ENCODE data around the gene DEFB126. TPM values are rescaled to one million over a fixed set of nuclear protein-coding genes. Genes with fewer than 3 reads are reported as not detected.

The DEFB126 gene
- total and polyA plus RNA-seq, 2 of the 13 experiments (the other 11 are each of a cell fraction or from before 2014, with no cell fraction given), result not detected

DNA sequence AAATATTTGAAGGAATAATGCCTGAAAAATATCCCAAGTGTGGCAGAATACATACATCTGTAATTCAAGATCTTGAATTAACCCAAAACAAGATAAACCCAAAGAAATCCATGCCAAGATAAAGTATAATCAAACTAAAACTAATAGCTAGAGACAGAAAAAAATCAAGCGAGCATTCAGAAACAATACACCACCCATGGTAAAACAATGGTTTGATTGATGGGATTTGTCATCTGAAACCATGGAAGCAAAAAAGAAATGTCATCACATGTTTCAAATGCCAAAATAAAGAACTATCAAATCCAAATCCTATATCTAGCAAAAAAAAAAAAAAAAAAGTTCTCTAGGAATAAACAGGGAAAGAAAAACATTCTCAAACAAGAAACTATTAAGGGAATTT is 9.7 kb downstream of the DEFB126 start:
- Histone ChIP-seq H3K4me1 (ENCODE audit: insufficient read depth, low read length) (no peaks in the 10 kb centered on the region), H3K4me3 (replicated peaks in 1 of 3; ENCODE audit: insufficient read depth in 1 of 3, low read depth in 2 of 3, low read length in 3 of 3) (no peak overlapping the region), H3K4me2 (ENCODE audit: low read depth, low read length) (no peak overlapping the region), H3K79me2 (ENCODE audit: insufficient read depth, low read length) (no peaks in the 10 kb centered on the region), H3K27me3 (ENCODE audit: control insufficient read depth in 1 of 2, insufficient read depth in 2 of 2, low read length in 2 of 2) (peaks cover under 1 to 27% of the 10 kb centered on the region in 2 experiments; a peak in 4 of 5 replicates), H3K9ac (ENCODE audit: insufficient read depth, low read depth, low read length) (no peak overlapping the region), H2AFZ (ENCODE audit: low read length) (no peak overlapping the region), H3K9me3 (ENCODE audit: low read length) (no peaks in the 10 kb centered on the region), H3K36me3 (replicated peaks in 1 of 2; ENCODE audit: control insufficient read depth in 1 of 2, insufficient read depth in 2 of 2, low read length in 2 of 2) (no peaks in the 10 kb centered on the region), H3K27ac (ENCODE audit: extremely low read length, insufficient read depth, low read length) (no peak overlapping the region), H4K20me1 (ENCODE audit: insufficient read depth, low read length) (no peaks in the 10 kb centered on the region)
- ATAC-seq (no peak), FAIRE-seq (no peak), DNase-seq (ENCODE audit: low spot score) (no peak)
- in situ Hi-C loops (cut with HindIII; ENCODE audit: extremely low pct_ligation_motif_present, low pct_unique_long_range_greater_than_20kb) (no loop called here), intact Hi-C loops (cut with micrococcal nuclease; ENCODE audit: unreplicated experiment) (no loop called here)
- ChIA-PET CTCF (ENCODE audit: low intra/inter-chr PET ratio, low total read pairs) (no interaction called here), POLR2A (no interaction called here)
- no TSS peak for BruUV-seq (replicated peaks)
- TF ChIP-seq, protein P1, sequence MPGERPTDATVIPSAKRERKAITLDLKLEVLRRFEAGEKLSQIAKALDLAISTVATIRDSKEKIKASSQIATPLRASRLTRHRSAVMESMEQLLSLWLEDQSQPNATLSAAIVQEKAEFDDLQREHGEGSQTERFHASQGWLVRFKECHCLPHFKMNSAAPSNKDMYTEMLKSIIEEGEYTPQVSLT (CRISPR knock-in tag; IDR thresholded peaks at IDR 0.05; ENCODE audit: borderline replicate concordance, low read depth), result no peak
- TF ChIP-seq, protein P2, sequence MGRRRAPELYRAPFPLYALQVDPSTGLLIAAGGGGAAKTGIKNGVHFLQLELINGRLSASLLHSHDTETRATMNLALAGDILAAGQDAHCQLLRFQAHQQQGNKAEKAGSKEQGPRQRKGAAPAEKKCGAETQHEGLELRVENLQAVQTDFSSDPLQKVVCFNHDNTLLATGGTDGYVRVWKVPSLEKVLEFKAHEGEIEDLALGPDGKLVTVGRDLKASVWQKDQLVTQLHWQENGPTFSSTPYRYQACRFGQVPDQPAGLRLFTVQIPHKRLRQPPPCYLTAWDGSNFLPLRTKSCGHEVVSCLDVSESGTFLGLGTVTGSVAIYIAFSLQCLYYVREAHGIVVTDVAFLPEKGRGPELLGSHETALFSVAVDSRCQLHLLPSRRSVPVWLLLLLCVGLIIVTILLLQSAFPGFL (CRISPR knock-in tag; IDR thresholded peaks at IDR 0.05), result no peak
- no peak for TF ChIP-seq ZNF282 (IDR thresholded peaks at IDR 0.05; ENCODE audit: partially characterized antibody)
- no peak for TF ChIP-seq THAP11 (CRISPR knock-in tag; IDR thresholded peaks at IDR 0.05)
- TF ChIP-seq, protein P3, sequence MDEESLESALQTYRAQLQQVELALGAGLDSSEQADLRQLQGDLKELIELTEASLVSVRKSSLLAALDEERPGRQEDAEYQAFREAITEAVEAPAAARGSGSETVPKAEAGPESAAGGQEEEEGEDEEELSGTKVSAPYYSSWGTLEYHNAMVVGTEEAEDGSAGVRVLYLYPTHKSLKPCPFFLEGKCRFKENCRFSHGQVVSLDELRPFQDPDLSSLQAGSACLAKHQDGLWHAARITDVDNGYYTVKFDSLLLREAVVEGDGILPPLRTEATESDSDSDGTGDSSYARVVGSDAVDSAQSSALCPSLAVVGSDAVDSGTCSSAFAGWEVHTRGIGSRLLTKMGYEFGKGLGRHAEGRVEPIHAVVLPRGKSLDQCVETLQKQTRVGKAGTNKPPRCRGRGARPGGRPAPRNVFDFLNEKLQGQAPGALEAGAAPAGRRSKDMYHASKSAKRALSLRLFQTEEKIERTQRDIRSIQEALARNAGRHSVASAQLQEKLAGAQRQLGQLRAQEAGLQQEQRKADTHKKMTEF (CRISPR knock-in tag; IDR thresholded peaks at IDR 0.05), result no peak
- TF ChIP-seq, protein P4, sequence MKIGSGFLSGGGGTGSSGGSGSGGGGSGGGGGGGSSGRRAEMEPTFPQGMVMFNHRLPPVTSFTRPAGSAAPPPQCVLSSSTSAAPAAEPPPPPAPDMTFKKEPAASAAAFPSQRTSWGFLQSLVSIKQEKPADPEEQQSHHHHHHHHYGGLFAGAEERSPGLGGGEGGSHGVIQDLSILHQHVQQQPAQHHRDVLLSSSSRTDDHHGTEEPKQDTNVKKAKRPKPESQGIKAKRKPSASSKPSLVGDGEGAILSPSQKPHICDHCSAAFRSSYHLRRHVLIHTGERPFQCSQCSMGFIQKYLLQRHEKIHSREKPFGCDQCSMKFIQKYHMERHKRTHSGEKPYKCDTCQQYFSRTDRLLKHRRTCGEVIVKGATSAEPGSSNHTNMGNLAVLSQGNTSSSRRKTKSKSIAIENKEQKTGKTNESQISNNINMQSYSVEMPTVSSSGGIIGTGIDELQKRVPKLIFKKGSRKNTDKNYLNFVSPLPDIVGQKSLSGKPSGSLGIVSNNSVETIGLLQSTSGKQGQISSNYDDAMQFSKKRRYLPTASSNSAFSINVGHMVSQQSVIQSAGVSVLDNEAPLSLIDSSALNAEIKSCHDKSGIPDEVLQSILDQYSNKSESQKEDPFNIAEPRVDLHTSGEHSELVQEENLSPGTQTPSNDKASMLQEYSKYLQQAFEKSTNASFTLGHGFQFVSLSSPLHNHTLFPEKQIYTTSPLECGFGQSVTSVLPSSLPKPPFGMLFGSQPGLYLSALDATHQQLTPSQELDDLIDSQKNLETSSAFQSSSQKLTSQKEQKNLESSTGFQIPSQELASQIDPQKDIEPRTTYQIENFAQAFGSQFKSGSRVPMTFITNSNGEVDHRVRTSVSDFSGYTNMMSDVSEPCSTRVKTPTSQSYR (CRISPR knock-in tag; IDR thresholded peaks at IDR 0.05; ENCODE audit: borderline replicate concordance), result no peak
- no peak for TF ChIP-seq EP300 (IDR thresholded peaks at IDR 0.05; ENCODE audit: low read depth in 2 of 2, low read length in 2 of 2)
- TF ChIP-seq EP300 (CRISPR knock-in tag; IDR thresholded peaks at IDR 0.05; ENCODE audit: borderline replicate concordance), result no peak
- 33% methylated on average over 1 of the region's 1 CpG for WGBS (ENCODE audit: low lambda C conversion rate)

All from HepG2 (cell line).